ENCODE measurements around the gene MLLT1. TPM values are rescaled to one million over a fixed set of nuclear protein-coding genes. Genes with fewer than 3 reads are reported as not detected.
A peak's percentile ranks its signal among the peaks of the same experiment; 100 is the strongest.
"Not testable (repeated sequence)": the region's sequence is repeated elsewhere in the genome, so short reads cannot be mapped to it uniquely, and the experiment has no call there.

MLLT1 gene
- polyA plus RNA-seq = 1.7 TPM

GRCh38 chr19:6279931-6280591 is at the start of gene MLLT1:
Gene MLLT1 (minus strand): TSS chr19:6279975. CDS start chr19:6279784, 191 bp downstream.
- Mint-ChIP-seq H3K36me3 (no peaks in the 10 kb centered on the region), H3K27ac (peak within 1 kb of the TSS; percentile 81 to 89 (median 84)), H3K27me3 (no peaks in the 10 kb centered on the region), H3K9me3 (no peaks in the 10 kb centered on the region), H3K4me3 (peak within 1 kb of the TSS; percentile 78 to 95 (median 89)), H3K4me1 (peaks cover 18 to 32% (median 26%) of the 10 kb centered on the region in 3 donors)

- Mint-ChIP-seq H3K27ac (no peak overlapping the region), H3K27me3 (peaks cover 7% of the 10 kb centered on the region), H3K9me3 (peaks cover 0 to 3% (median 0%) of the 10 kb centered on the region in 3 donors), H3K4me3 (no peak overlapping the region), H3K4me1 (peaks cover 0 to 1% (median 0%) of the 10 kb centered on the region in 3 donors), H3K36me3 (no peaks in the 10 kb centered on the region)
These were observed 47.0 kb upstream of the MLLT1 start for GRCh38 chr19:6326815-6327214.

- peaks cover 0 to 1% (median 0%) of the 10 kb centered on the region in 3 donors for H3K4me1 Mint-ChIP-seq
- H3K36me3 Mint-ChIP-seq = no peaks in the 10 kb centered on the region
- no peak overlapping the region for H3K4me3 Mint-ChIP-seq
- peaks cover 0 to 3% (median 0%) of the 10 kb centered on the region in 3 donors for H3K9me3 Mint-ChIP-seq
- H3K27ac Mint-ChIP-seq = no peak overlapping the region
- H3K27me3 Mint-ChIP-seq = peaks cover 9% of the 10 kb centered on the region
These were observed 45.8 kb upstream of the MLLT1 start for GRCh38 chr19:6325614-6326013.

- Mint-ChIP-seq H3K27ac (no peak overlapping the region), H3K4me1 (peaks cover 0 to 1% (median 0%) of the 10 kb centered on the region in 3 donors), H3K4me3 (peak overlapping the region in 1 of 4 donors; percentile 80), H3K36me3 (no peaks in the 10 kb centered on the region), H3K9me3 (peaks cover 0 to 3% (median 0%) of the 10 kb centered on the region in 3 donors), H3K27me3 (peaks cover 9% of the 10 kb centered on the region)
These were observed 45.0 kb upstream of the MLLT1 start for GRCh38 chr19:6324757-6325156.

- H3K27me3 Mint-ChIP-seq = peaks cover 9% of the 10 kb centered on the region
- peaks cover 0 to 1% (median 0%) of the 10 kb centered on the region in 3 donors for H3K4me1 Mint-ChIP-seq
- H3K27ac Mint-ChIP-seq = no peak overlapping the region
- H3K4me3 Mint-ChIP-seq = no peak overlapping the region
- no peaks in the 10 kb centered on the region for H3K36me3 Mint-ChIP-seq
- H3K9me3 Mint-ChIP-seq = peaks cover 0 to 3% (median 3%) of the 10 kb centered on the region in 3 donors
These were observed 42.5 kb upstream of the MLLT1 start for GRCh38 chr19:6322284-6322683.

GRCh38 chr19:6319376-6319775 is 39.6 kb upstream of the MLLT1 start:
- Mint-ChIP-seq H3K27me3 (peaks cover 11% of the 10 kb centered on the region), H3K27ac (no peak overlapping the region)

GRCh38 chr19:6318772-6319171 is 39.0 kb upstream of the MLLT1 start:
- no peaks in the 10 kb centered on the region for H3K36me3 Mint-ChIP-seq
- no peak overlapping the region for H3K4me3 Mint-ChIP-seq
- no peak overlapping the region for H3K27ac Mint-ChIP-seq
- no peaks in the 10 kb centered on the region for H3K4me1 Mint-ChIP-seq
- H3K27me3 Mint-ChIP-seq = peaks cover 11% of the 10 kb centered on the region
- H3K9me3 Mint-ChIP-seq = peaks cover under 1 to 6% (median 3%) of the 10 kb centered on the region in 3 donors

More at GRCh38 chr19:6319376-6319775, 39.6 kb upstream of the MLLT1 start:
- no peaks in the 10 kb centered on the region for H3K4me1 Mint-ChIP-seq
- no peaks in the 10 kb centered on the region for H3K36me3 Mint-ChIP-seq
- peaks cover 0 to 4% (median 3%) of the 10 kb centered on the region in 3 donors for H3K9me3 Mint-ChIP-seq
- H3K4me3 Mint-ChIP-seq = no peak overlapping the region

GRCh38 chr19:6315646-6316045 is 35.9 kb upstream of the MLLT1 start:
- H3K27me3 Mint-ChIP-seq, H3K9me3 Mint-ChIP-seq, H3K4me3 Mint-ChIP-seq, H3K27ac Mint-ChIP-seq, H3K4me1 Mint-ChIP-seq, H3K36me3 Mint-ChIP-seq: not testable (repeated sequence)

GRCh38 chr19:6313398-6313969 is 33.7 kb upstream of the MLLT1 start:
- H3K4me3 Mint-ChIP-seq = no peak overlapping the region
- H3K4me1 Mint-ChIP-seq = no peaks in the 10 kb centered on the region
- H3K27me3 Mint-ChIP-seq = peaks cover 4% of the 10 kb centered on the region
- H3K27ac Mint-ChIP-seq = no peak overlapping the region
- H3K36me3 Mint-ChIP-seq = no peaks in the 10 kb centered on the region
- peaks cover 3 to 9% (median 6%) of the 10 kb centered on the region in 3 donors for H3K9me3 Mint-ChIP-seq

- Mint-ChIP-seq H3K4me1 (no peaks in the 10 kb centered on the region), H3K4me3 (no peak overlapping the region), H3K36me3 (no peaks in the 10 kb centered on the region), H3K27ac (no peak overlapping the region), H3K9me3 (peaks cover 3 to 6% (median 5%) of the 10 kb centered on the region in 3 donors), H3K27me3 (peaks cover 4% of the 10 kb centered on the region)
These were observed 32.2 kb upstream of the MLLT1 start for GRCh38 chr19:6312018-6312417.

- Mint-ChIP-seq H3K27me3 (peaks cover 8% of the 10 kb centered on the region), H3K27ac (no peak overlapping the region), H3K36me3 (peaks cover 1% of the 10 kb centered on the region), H3K9me3 (peaks cover 3 to 16% (median 6%) of the 10 kb centered on the region in 3 donors), H3K4me1 (peaks cover 0 to 3% (median 1%) of the 10 kb centered on the region in 3 donors), H3K4me3 (no peak overlapping the region)
These were observed 18.6 kb upstream of the MLLT1 start for GRCh38 chr19:6298413-6298812.

- Mint-ChIP-seq H3K9me3 (peaks cover 6 to 16% (median 6%) of the 10 kb centered on the region in 3 donors), H3K4me3 (no peak overlapping the region), H3K4me1 (peaks cover 0 to 3% (median 1%) of the 10 kb centered on the region in 3 donors), H3K27me3 (peaks cover 6% of the 10 kb centered on the region), H3K27ac (no peak overlapping the region), H3K36me3 (peaks cover 1% of the 10 kb centered on the region)
These were observed 17.4 kb upstream of the MLLT1 start for GRCh38 chr19:6297202-6297601.

- no peaks in the 10 kb centered on the region for H3K27me3 Mint-ChIP-seq
- peaks cover 7 to 27% (median 22%) of the 10 kb centered on the region in 3 donors for H3K9me3 Mint-ChIP-seq
- H3K36me3 Mint-ChIP-seq = peaks cover 2% of the 10 kb centered on the region
- H3K27ac Mint-ChIP-seq = no peak overlapping the region
- no peaks in the 10 kb centered on the region for H3K4me1 Mint-ChIP-seq
- no peak overlapping the region for H3K4me3 Mint-ChIP-seq
These were observed 12.2 kb upstream of the MLLT1 start for GRCh38 chr19:6292006-6292405.

GRCh38 chr19:6288737-6289136 is 9.0 kb upstream of the MLLT1 start:
- Mint-ChIP-seq H3K9me3 (peaks cover 2 to 19% (median 11%) of the 10 kb centered on the region in 3 donors), H3K27ac (no peak overlapping the region), H3K36me3 (peaks cover 2% of the 10 kb centered on the region), H3K4me1 (no peaks in the 10 kb centered on the region), H3K27me3 (no peaks in the 10 kb centered on the region), H3K4me3 (no peak overlapping the region)

- H3K27me3 Mint-ChIP-seq = no peaks in the 10 kb centered on the region
- H3K4me1 Mint-ChIP-seq = no peaks in the 10 kb centered on the region
- H3K9me3 Mint-ChIP-seq = peaks cover 2 to 16% (median 11%) of the 10 kb centered on the region in 3 donors
- H3K36me3 Mint-ChIP-seq = peaks cover 2% of the 10 kb centered on the region
- no peak overlapping the region for H3K27ac Mint-ChIP-seq
- H3K4me3 Mint-ChIP-seq = no peak overlapping the region
These were observed 7.6 kb upstream of the MLLT1 start for GRCh38 chr19:6287269-6287885.
